ENCODE data around the gene BMP8B.

DNA sequence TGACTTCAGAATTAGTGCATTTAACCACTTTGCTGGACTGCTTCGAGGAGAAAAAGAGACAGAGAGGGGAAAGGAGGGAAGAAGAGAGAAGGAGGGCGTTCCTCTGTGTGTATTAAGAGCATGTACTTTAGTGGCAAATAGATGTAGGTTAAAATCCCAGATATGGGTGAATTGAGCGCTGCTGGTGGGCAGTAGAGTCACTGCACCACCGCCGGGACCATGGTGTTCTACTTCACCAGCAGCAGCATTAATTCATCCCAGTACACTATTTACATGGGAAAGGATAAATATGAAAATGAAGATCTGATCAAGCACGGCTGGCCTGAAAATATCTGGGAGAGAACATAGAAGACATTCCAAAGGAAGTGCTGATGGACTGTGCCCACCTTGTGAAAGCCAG lies 70.9 kb downstream of the BMP8B start:
- TF ChIP-seq, protein P1, sequence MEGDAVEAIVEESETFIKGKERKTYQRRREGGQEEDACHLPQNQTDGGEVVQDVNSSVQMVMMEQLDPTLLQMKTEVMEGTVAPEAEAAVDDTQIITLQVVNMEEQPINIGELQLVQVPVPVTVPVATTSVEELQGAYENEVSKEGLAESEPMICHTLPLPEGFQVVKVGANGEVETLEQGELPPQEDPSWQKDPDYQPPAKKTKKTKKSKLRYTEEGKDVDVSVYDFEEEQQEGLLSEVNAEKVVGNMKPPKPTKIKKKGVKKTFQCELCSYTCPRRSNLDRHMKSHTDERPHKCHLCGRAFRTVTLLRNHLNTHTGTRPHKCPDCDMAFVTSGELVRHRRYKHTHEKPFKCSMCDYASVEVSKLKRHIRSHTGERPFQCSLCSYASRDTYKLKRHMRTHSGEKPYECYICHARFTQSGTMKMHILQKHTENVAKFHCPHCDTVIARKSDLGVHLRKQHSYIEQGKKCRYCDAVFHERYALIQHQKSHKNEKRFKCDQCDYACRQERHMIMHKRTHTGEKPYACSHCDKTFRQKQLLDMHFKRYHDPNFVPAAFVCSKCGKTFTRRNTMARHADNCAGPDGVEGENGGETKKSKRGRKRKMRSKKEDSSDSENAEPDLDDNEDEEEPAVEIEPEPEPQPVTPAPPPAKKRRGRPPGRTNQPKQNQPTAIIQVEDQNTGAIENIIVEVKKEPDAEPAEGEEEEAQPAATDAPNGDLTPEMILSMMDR (IDR thresholded peaks at IDR 0.05) = no peak
- TF ChIP-seq, protein P2, sequence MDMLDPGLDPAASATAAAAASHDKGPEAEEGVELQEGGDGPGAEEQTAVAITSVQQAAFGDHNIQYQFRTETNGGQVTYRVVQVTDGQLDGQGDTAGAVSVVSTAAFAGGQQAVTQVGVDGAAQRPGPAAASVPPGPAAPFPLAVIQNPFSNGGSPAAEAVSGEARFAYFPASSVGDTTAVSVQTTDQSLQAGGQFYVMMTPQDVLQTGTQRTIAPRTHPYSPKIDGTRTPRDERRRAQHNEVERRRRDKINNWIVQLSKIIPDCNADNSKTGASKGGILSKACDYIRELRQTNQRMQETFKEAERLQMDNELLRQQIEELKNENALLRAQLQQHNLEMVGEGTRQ (IDR thresholded peaks at IDR 0.05; ENCODE audit: borderline replicate concordance, low read depth, low read length) = no peak
- no peak for TF ChIP-seq TEAD4 (IDR thresholded peaks at IDR 0.05; ENCODE audit: borderline replicate concordance, insufficient read depth)
- TF ChIP-seq YY1 (IDR thresholded peaks at IDR 0.05; ENCODE audit: low read depth) = no peak
- no peak for TF ChIP-seq SMC3 (IDR thresholded peaks at IDR 0.05; ENCODE audit: low read depth, low read length)
- no peak for TF ChIP-seq SIN3A (IDR thresholded peaks at IDR 0.05; ENCODE audit: borderline replicate concordance, low read depth, low read length)
- TF ChIP-seq, protein P3, sequence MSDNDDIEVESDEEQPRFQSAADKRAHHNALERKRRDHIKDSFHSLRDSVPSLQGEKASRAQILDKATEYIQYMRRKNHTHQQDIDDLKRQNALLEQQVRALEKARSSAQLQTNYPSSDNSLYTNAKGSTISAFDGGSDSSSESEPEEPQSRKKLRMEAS (IDR thresholded peaks at IDR 0.05; ENCODE audit: low read depth) = no peak
- TF ChIP-seq POLR2AphosphoS5 (IDR thresholded peaks at IDR 0.05; ENCODE audit: low read depth, low read length) = no peak
- no peak for TF ChIP-seq FOXM1 (IDR thresholded peaks at IDR 0.05; ENCODE audit: low read depth)
- no peak for TF ChIP-seq RAD21 (IDR thresholded peaks at IDR 0.05; ENCODE audit: low read length)
- no peak for TF ChIP-seq RFX5 (IDR thresholded peaks at IDR 0.05; ENCODE audit: low read length)
